ENCODE measurements around the gene C10orf67. TPM values are rescaled to one million over a fixed set of nuclear protein-coding genes. Genes with fewer than 3 reads are reported as not detected.
A peak's percentile ranks its signal among the peaks of the same experiment; 100 is the strongest.
"Not testable (repeated sequence)": the region's sequence is repeated elsewhere in the genome, so short reads cannot be mapped to it uniquely, and the experiment has no call there.

The C10orf67 gene
- total RNA-seq, 6 experiments from 2014 or later = 0.10 to 0.88 (median 0.33) TPM

GRCh38 chr10:23315966-23316365, 28.6 kb downstream of the C10orf67 start:
- Mint-ChIP-seq H3K36me3 (ENCODE audit: low read depth) (no peaks in the 10 kb centered on the region), H3K9me3 (no peaks in the 10 kb centered on the region), H3K4me1 (ENCODE audit: low read depth) (peaks cover 17% of the 10 kb centered on the region), H3K27ac (no peak overlapping the region), H3K27me3 (ENCODE audit: insufficient read depth) (no peaks in the 10 kb centered on the region; the same call in 1 of the 2 replicates), H3K4me3 (no peak overlapping the region)
- TF ChIP-seq CTCF (IDR thresholded peaks at IDR 0.05) = no peak
- no peak for DNase-seq

- peak; percentile 88 for TF ChIP-seq CTCF (IDR thresholded peaks at IDR 0.05)
- no peak overlapping the region for H3K4me3 Mint-ChIP-seq
- H3K4me1 Mint-ChIP-seq (ENCODE audit: low read depth) = peaks cover 21% of the 10 kb centered on the region
- H3K27ac Mint-ChIP-seq = no peak overlapping the region
- H3K36me3 Mint-ChIP-seq (ENCODE audit: low read depth) = no peaks in the 10 kb centered on the region
- H3K27me3 Mint-ChIP-seq (ENCODE audit: insufficient read depth) = peaks cover 7% of the 10 kb centered on the region; the same call in 1 of the 2 replicates
- DNase-seq = peak; percentile 77
- H3K9me3 Mint-ChIP-seq = no peaks in the 10 kb centered on the region
These were observed 29.8 kb downstream of the C10orf67 start for GRCh38 chr10:23314835-23315239.

- peaks cover 7% of the 10 kb centered on the region for H3K27me3 Mint-ChIP-seq (ENCODE audit: insufficient read depth)
- peaks cover 19% of the 10 kb centered on the region for H3K4me1 Mint-ChIP-seq (ENCODE audit: low read depth)
- no peak for TF ChIP-seq CTCF (IDR thresholded peaks at IDR 0.05)
- no peak for DNase-seq
- no peaks in the 10 kb centered on the region for H3K36me3 Mint-ChIP-seq (ENCODE audit: low read depth)
- H3K4me3 Mint-ChIP-seq = no peak overlapping the region
- H3K9me3 Mint-ChIP-seq = no peaks in the 10 kb centered on the region
- H3K27ac Mint-ChIP-seq = no peak overlapping the region
These were observed 33.6 kb downstream of the C10orf67 start for GRCh38 chr10:23311034-23311433.

- Mint-ChIP-seq H3K9me3 (no peaks in the 10 kb centered on the region), H3K4me1 (ENCODE audit: low read depth) (peaks cover 16% of the 10 kb centered on the region), H3K4me3 (no peak overlapping the region), H3K36me3 (ENCODE audit: low read depth) (no peaks in the 10 kb centered on the region), H3K27ac (no peak overlapping the region), H3K27me3 (ENCODE audit: insufficient read depth) (peaks cover 7% of the 10 kb centered on the region)
- no peak for DNase-seq
- TF ChIP-seq CTCF (IDR thresholded peaks at IDR 0.05) = no peak
These were observed 34.2 kb downstream of the C10orf67 start for GRCh38 chr10:23310404-23310803.

DNA sequence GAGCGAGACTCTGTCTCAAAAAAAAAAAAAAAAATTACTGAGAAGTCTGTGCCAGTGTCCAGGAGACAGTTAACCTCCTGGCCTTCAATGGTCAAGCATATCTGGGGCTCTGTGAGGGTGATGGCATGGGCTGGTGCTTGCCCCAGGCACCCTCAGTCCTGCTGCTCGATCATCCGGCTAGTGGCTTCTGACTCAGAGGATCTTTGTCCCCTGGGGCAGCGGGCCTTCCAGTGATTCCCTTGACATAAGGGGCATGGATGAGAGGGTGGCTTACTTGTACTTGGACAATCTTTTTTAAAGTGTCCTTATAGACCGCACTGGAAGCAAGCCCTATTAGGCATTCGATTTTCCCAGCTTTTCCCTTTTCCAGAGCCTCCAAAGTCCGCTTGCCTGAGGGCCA, 44.6 kb downstream of the C10orf67 start:
- not testable (repeated sequence) for H3K27me3 Mint-ChIP-seq (ENCODE audit: insufficient read depth); H3K4me3 Mint-ChIP-seq; DNase-seq; H3K27ac Mint-ChIP-seq; H3K9me3 Mint-ChIP-seq; H3K4me1 Mint-ChIP-seq (ENCODE audit: low read depth); H3K36me3 Mint-ChIP-seq (ENCODE audit: low read depth)

GRCh38 chr10:23294638-23295247, 49.9 kb downstream of the C10orf67 start:
- peaks cover 12% of the 10 kb centered on the region for H3K27me3 Mint-ChIP-seq (ENCODE audit: insufficient read depth)
- no peaks in the 10 kb centered on the region for H3K36me3 Mint-ChIP-seq (ENCODE audit: low read depth)
- no peak overlapping the region for H3K27ac Mint-ChIP-seq
- peak; percentile 8 for DNase-seq
- no peaks in the 10 kb centered on the region for H3K9me3 Mint-ChIP-seq
- peak; percentile 82 for TF ChIP-seq CTCF (IDR thresholded peaks at IDR 0.05)
- no peak overlapping the region for H3K4me3 Mint-ChIP-seq
- no peaks in the 10 kb centered on the region for H3K4me1 Mint-ChIP-seq (ENCODE audit: low read depth)
